SJSA1 (cell line): ENCODE results near the gene TMEM45B. TPM values are rescaled to one million over a fixed set of nuclear protein-coding genes. Genes with fewer than 3 reads are reported as not detected.
"Not testable (repeated sequence)": the region's sequence is repeated elsewhere in the genome, so short reads cannot be mapped to it uniquely, and the experiment has no call there.

ENCODE experiments used
- DNase-seq, 2 experiments: peaks; one replicate each; pipeline ENCODE4 v3.0.0-alpha.2; 2015 to 2020; ENCODE audit warnings: low spot score in 2 of 2, low read depth in 1 of 2
- H3K27ac ChIP-seq: fragments of 250-450 bp; sonication (Bioruptor Pico); 2 replicates; pipeline ENCODE4 v1.5.1; 2020; ENCODE audit warnings: mild to moderate bottlenecking, moderate library complexity
- H3K27me3 ChIP-seq: fragments of 250-450 bp; sonication (Bioruptor Pico); replicated peaks from 2 replicates; pipeline ENCODE4 v1.5.1; 2020; ENCODE audit warnings: mild to moderate bottlenecking, moderate library complexity
- H3K36me3 ChIP-seq: fragments of 250-450 bp; sonication (Bioruptor Pico); 2 replicates; pipeline ENCODE4 v1.5.1; 2020; ENCODE audit warnings: mild to moderate bottlenecking
- H3K4me1 ChIP-seq: fragments of 250-450 bp; sonication (Bioruptor Pico); replicated peaks from 2 replicates; pipeline ENCODE4 v1.6.1; 2021; ENCODE audit warnings: mild to moderate bottlenecking
- H3K4me3 ChIP-seq: fragments of 250-450 bp; sonication (Bioruptor Pico); 2 replicates; pipeline ENCODE4 v1.5.1; 2020; ENCODE audit warnings: mild to moderate bottlenecking
- H3K9me3 ChIP-seq: fragments of 250-450 bp; sonication (Bioruptor Pico); replicated peaks from 2 replicates; pipeline ENCODE4 v1.5.1; 2020; ENCODE audit warnings: mild to moderate bottlenecking
- total RNA-seq: library from RNA; depleted of rRNA; stranded (reverse); fragments of >200 nt; shearing (Covaris generic); gene quantifications from 2 replicates; pipeline ENCODE4 v1.2.3, GENCODE V29; 2014

Gene TMEM45B
- total RNA-seq, 1 experiment from 2014 or later = not detected

- not testable (repeated sequence) for H3K27ac ChIP-seq, H3K9me3 ChIP-seq, H3K4me1 ChIP-seq, H3K27me3 ChIP-seq, H3K4me3 ChIP-seq, H3K36me3 ChIP-seq, DNase-seq
Observed at GRCh38 chr11:129820228-129820627, 4.6 kb downstream of the TMEM45B start.

GRCh38 chr11:129823281-129823680, 7.6 kb downstream of the TMEM45B start:
- not testable (repeated sequence) for H3K4me1 ChIP-seq, H3K36me3 ChIP-seq, H3K9me3 ChIP-seq, H3K4me3 ChIP-seq, H3K27ac ChIP-seq, DNase-seq, H3K27me3 ChIP-seq

- not testable (repeated sequence) for H3K9me3 ChIP-seq, H3K4me1 ChIP-seq, H3K4me3 ChIP-seq, H3K27ac ChIP-seq, DNase-seq, H3K27me3 ChIP-seq, H3K36me3 ChIP-seq
Observed at GRCh38 chr11:129823799-129824198, 8.2 kb downstream of the TMEM45B start.

- Histone ChIP-seq H3K9me3 (no peaks in the 10 kb centered on the region), H3K27ac (no peak overlapping the region), H3K4me3 (no peak overlapping the region), H3K27me3 (no peaks in the 10 kb centered on the region), H3K36me3 (no peaks in the 10 kb centered on the region), H3K4me1 (no peaks in the 10 kb centered on the region)
- no peak for DNase-seq
Observed at GRCh38 chr11:129825380-129825779, 9.7 kb downstream of the TMEM45B start.

- DNase-seq = no peak
- Histone ChIP-seq H3K36me3 (no peaks in the 10 kb centered on the region), H3K4me1 (no peaks in the 10 kb centered on the region), H3K9me3 (no peaks in the 10 kb centered on the region), H3K4me3 (no peak overlapping the region), H3K27me3 (no peaks in the 10 kb centered on the region), H3K27ac (no peak overlapping the region)
Observed at GRCh38 chr11:129828301-129828836, 12.7 kb downstream of the TMEM45B start.

GRCh38 chr11:129829497-129829896, 13.8 kb downstream of the TMEM45B start:
- H3K27ac ChIP-seq, H3K36me3 ChIP-seq, H3K27me3 ChIP-seq, H3K4me1 ChIP-seq, H3K9me3 ChIP-seq, H3K4me3 ChIP-seq, DNase-seq: not testable (repeated sequence)

GRCh38 chr11:129831227-129831626, 15.6 kb downstream of the TMEM45B start:
- H3K36me3 ChIP-seq, H3K27me3 ChIP-seq, DNase-seq, H3K4me1 ChIP-seq, H3K27ac ChIP-seq, H3K4me3 ChIP-seq, H3K9me3 ChIP-seq: not testable (repeated sequence)

GRCh38 chr11:129833260-129833659, 17.6 kb downstream of the TMEM45B start:
- not testable (repeated sequence) for H3K9me3 ChIP-seq, H3K27me3 ChIP-seq, H3K36me3 ChIP-seq, DNase-seq, H3K27ac ChIP-seq, H3K4me1 ChIP-seq, H3K4me3 ChIP-seq

GRCh38 chr11:129836423-129836891, 20.8 kb downstream of the TMEM45B start:
- peak in 1 of 2 experiments; percentile 20 for DNase-seq
- not testable (repeated sequence) for H3K27me3 ChIP-seq

GRCh38 chr11:129836979-129837378, 21.3 kb downstream of the TMEM45B start:
- Histone ChIP-seq H3K27me3 (no peaks in the 10 kb centered on the region), H3K27ac (no peak overlapping the region), H3K4me3 (no peak overlapping the region), H3K4me1 (no peaks in the 10 kb centered on the region), H3K9me3 (no peaks in the 10 kb centered on the region), H3K36me3 (no peaks in the 10 kb centered on the region)
- DNase-seq = no peak

More at GRCh38 chr11:129836423-129836891, 20.8 kb downstream of the TMEM45B start:
- H3K4me3 ChIP-seq, H3K4me1 ChIP-seq, H3K27ac ChIP-seq, H3K9me3 ChIP-seq, H3K36me3 ChIP-seq: not testable (repeated sequence)

GRCh38 chr11:129840236-129840635, 24.6 kb downstream of the TMEM45B start:
- DNase-seq = no peak
- Histone ChIP-seq H3K27ac (no peak overlapping the region), H3K27me3 (no peaks in the 10 kb centered on the region), H3K9me3 (no peaks in the 10 kb centered on the region), H3K4me1 (no peaks in the 10 kb centered on the region), H3K36me3 (no peaks in the 10 kb centered on the region), H3K4me3 (no peak overlapping the region)

GRCh38 chr11:129842138-129842537, 26.5 kb downstream of the TMEM45B start:
- H3K36me3 ChIP-seq = no peaks in the 10 kb centered on the region
- peaks cover 12% of the 10 kb centered on the region for H3K4me1 ChIP-seq
- no peaks in the 10 kb centered on the region for H3K9me3 ChIP-seq
- no peaks in the 10 kb centered on the region for H3K27me3 ChIP-seq
- H3K4me3 ChIP-seq = no peak overlapping the region
- DNase-seq = no peak
- no peak overlapping the region for H3K27ac ChIP-seq

- Histone ChIP-seq H3K36me3 (no peaks in the 10 kb centered on the region), H3K4me3 (no peak overlapping the region), H3K9me3 (no peaks in the 10 kb centered on the region), H3K4me1 (peaks cover 12% of the 10 kb centered on the region), H3K27ac (peak overlapping the region; percentile 96), H3K27me3 (no peaks in the 10 kb centered on the region)
- peak; percentile 64 to 81 for DNase-seq
Observed at GRCh38 chr11:129846508-129847335, 31.1 kb downstream of the TMEM45B start.

GRCh38 chr11:129847361-129847760, 31.7 kb downstream of the TMEM45B start:
- DNase-seq, H3K27me3 ChIP-seq, H3K4me3 ChIP-seq, H3K9me3 ChIP-seq, H3K36me3 ChIP-seq: not testable (repeated sequence)
- Histone ChIP-seq H3K4me1 (peaks cover 12% of the 10 kb centered on the region), H3K27ac (peak overlapping the region; percentile 96)
